Panc1 (cell line): ENCODE measurements around the gene SNRPA. TPM values are rescaled to one million over a fixed set of nuclear protein-coding genes. Genes with fewer than 3 reads are reported as not detected.

ENCODE experiments used
- ATAC-seq: fragments of 200-7000 bp; cut with Tn5 transposase; 2 replicates; pipeline ENCODE4 v1.9.1; 2020; ENCODE audit warnings: mild to moderate bottlenecking, moderate library complexity
- BruUV-seq: library from RNA; stranded (reverse); fragments of 400-500 nt; replicated peaks from 2 replicates; lab custom pipeline; 2021; lab: Mats Ljungman, UMichigan
- CTCF ChIA-PET: fragments of 300-600 bp; sonication (Branson Sonifier 250); formaldehyde crosslinking; loops from one replicate; lab custom pipeline; 2022; ENCODE audit warnings: antibody characterized with exemption; lab: Charles Lee
- POLR2A ChIA-PET: fragments of 300-600 bp; sonication (Branson Sonifier 250); formaldehyde crosslinking; loops from one replicate; lab custom pipeline; 2022; ENCODE audit warnings: antibody characterized with exemption; lab: Charles Lee
- DNase-seq: peaks from one replicate; pipeline ENCODE4 v3.0.0-alpha.2; 2010; ENCODE audit warnings: low read depth, low spot score
- H3K27ac ChIP-seq: 2 replicates; pipeline ENCODE4 v1.5.1; 2011; ENCODE audit warnings: mild to moderate bottlenecking, low read length, inconsistent platforms
- H3K27me3 ChIP-seq: fragments of 200-500 bp; sonication (Bioruptor generic); 2 replicates; pipeline ENCODE4 v1.6.0; 2014; ENCODE audit warnings: low read length, inconsistent platforms; ENCODE audit not compliant: control insufficient read depth, insufficient read depth
- H3K36me3 ChIP-seq: fragments of 200-500 bp; sonication (Bioruptor generic); 2 replicates; pipeline ENCODE4 v1.5.1; 2014; ENCODE audit warnings: inconsistent platforms, mild to moderate bottlenecking, low read length, moderate library complexity; ENCODE audit not compliant: control insufficient read depth, insufficient read depth
- H3K4me1 ChIP-seq: 2 replicates; pipeline ENCODE4 v1.5.1; 2011; ENCODE audit warnings: inconsistent platforms, mild to moderate bottlenecking, low read length, moderate library complexity; ENCODE audit not compliant: control insufficient read depth, insufficient read depth
- H3K4me3 ChIP-seq, 2 experiments: 2 replicates each; pipeline ENCODE4 v1.5.1; 2011 to 2012; ENCODE audit warnings: low read depth in 2 of 2, low read length in 2 of 2, mild to moderate bottlenecking in 2 of 2, inconsistent platforms in 1 of 2, moderate library complexity in 1 of 2
- H3K9me3 ChIP-seq: fragments of 200-500 bp; sonication (Bioruptor generic); 2 replicates; pipeline ENCODE4 v1.5.1; 2014; ENCODE audit warnings: low read depth, mild to moderate bottlenecking, inconsistent platforms, low read length, moderate library complexity; ENCODE audit not compliant: control insufficient read depth, insufficient read depth
- CTCF ChIP-seq: fragments of 450-650 bp; IDR thresholded peaks from 2 replicates; pipeline ENCODE4 v1.5.1; 2017; ENCODE audit warnings: mild to moderate bottlenecking
- POLR2AphosphoS5 ChIP-seq: IDR thresholded peaks from 2 replicates; pipeline ENCODE4 v1.6.1; 2012; ENCODE audit warnings: mild to moderate bottlenecking, low read depth, low read length, moderate library complexity
- REST ChIP-seq, 2 experiments: IDR thresholded peaks; 2 replicates each; pipeline ENCODE4 v1.6.1; 2011 to 2012; ENCODE audit warnings: low read depth in 2 of 2, control low read depth in 1 of 2, low read length in 1 of 2, mild to moderate bottlenecking in 1 of 2, moderate library complexity in 1 of 2; ENCODE audit not compliant: insufficient read depth in 1 of 2
- SIN3A ChIP-seq: IDR thresholded peaks from 2 replicates; pipeline ENCODE4 v1.6.1; 2012; ENCODE audit warnings: low read depth, mild to moderate bottlenecking, low read length, moderate library complexity, borderline replicate concordance; ENCODE audit not compliant: insufficient read depth
- TCF7L2 ChIP-seq: IDR thresholded peaks from 2 replicates; pipeline ENCODE4 v1.6.1; 2011; ENCODE audit warnings: mild to moderate bottlenecking, low read depth, low read length, inconsistent platforms
- in situ Hi-C: cut with HindIII; loops from 2 replicates; pipeline ENCODE4 v1.10.0; 2016; ENCODE audit warnings: low sequenced_read_pairs, low pct_unique_long_range_greater_than_20kb
- intact Hi-C: fragments of 100-400 bp; cut with micrococcal nuclease; formaldehyde crosslinking; loops from one replicate; pipeline ENCODE4 v1.10.0; 2022; ENCODE audit not compliant: unreplicated experiment
- total RNA-seq: library from RNA; stranded (reverse); gene quantifications from one replicate; pipeline ENCODE4 v1.2.1, GENCODE V29; 2021; ENCODE audit not compliant: unreplicated experiment

SNRPA gene
- total RNA-seq, 1 experiment from 2014 or later = 104 TPM

- ATAC-seq = no peak
These were observed 29.6 kb downstream of the SNRPA start for GRCh38 chr19:40780582-40780981.

GRCh38 chr19:40781140-40781539 is 30.1 kb downstream of the SNRPA start:
- Histone ChIP-seq H3K36me3 (no peaks in the 10 kb centered on the region), H3K27ac (no peak overlapping the region), H3K9me3 (no peaks in the 10 kb centered on the region), H3K4me1 (peaks cover 6% of the 10 kb centered on the region; the same call in 1 of the 2 replicates), H3K4me3 (no peak overlapping the region), H3K27me3 (no peaks in the 10 kb centered on the region)
- no peak for TF ChIP-seq REST (IDR thresholded peaks at IDR 0.05; ENCODE audit: insufficient read depth in 1 of 2, low read depth in 2 of 2, low read length in 1 of 2)
- TF ChIP-seq CTCF = no peak
- TF ChIP-seq SIN3A = no peak
- TF ChIP-seq TCF7L2 = no peak
- no peak for TF ChIP-seq POLR2AphosphoS5
- in situ Hi-C loops (no loop called here), intact Hi-C loops (no loop called here)
- no peak for DNase-seq
- POLR2A ChIA-PET = no interaction called here
- CTCF ChIA-PET = no interaction called here
- no peak for ATAC-seq
- no TSS peak for BruUV-seq

More at GRCh38 chr19:40780582-40780981, 29.6 kb downstream of the SNRPA start:
- ChIA-PET POLR2A (interaction anchor here (0.6 kb wide), 1 partner anchor 10 kb away, joined by 4 read pairs; no protein-coding TSS in a partner anchor), CTCF (no interaction called here)
- Histone ChIP-seq H3K4me1 (peaks cover 6% of the 10 kb centered on the region; the same call in 1 of the 2 replicates), H3K27ac (no peak overlapping the region), H3K27me3 (no peaks in the 10 kb centered on the region), H3K9me3 (no peaks in the 10 kb centered on the region), H3K36me3 (no peaks in the 10 kb centered on the region), H3K4me3 (no peak overlapping the region)
- intact Hi-C loops (no loop called here), in situ Hi-C loops (no loop called here)
- no TSS peak for BruUV-seq
- no peak for DNase-seq
- no peak for TF ChIP-seq CTCF
- no peak for TF ChIP-seq REST (IDR thresholded peaks at IDR 0.05; ENCODE audit: insufficient read depth in 1 of 2, low read depth in 2 of 2, low read length in 1 of 2)
- no peak for TF ChIP-seq TCF7L2
- TF ChIP-seq SIN3A = no peak
- no peak for TF ChIP-seq POLR2AphosphoS5
